Endometrial microvascular endothelial cells (primary cell): ENCODE measurements around the gene NCK2. TPM values are rescaled to one million over a fixed set of nuclear protein-coding genes. Genes with fewer than 3 reads are reported as not detected.

Experiments
- in situ Hi-C: cut with HindIII; loops from 2 replicates; pipeline ENCODE4 v1.10.0; 2017; ENCODE audit warnings: low sequenced_read_pairs, low pct_unique_long_range_greater_than_20kb; ENCODE audit errors: inconsistent ontology term
- total RNA-seq: library from RNA; depleted of rRNA; stranded (reverse); fragments of >200 nt; gene quantifications from one replicate; pipeline ENCODE4 v1.2.3, GENCODE V29; 2015; ENCODE audit errors: inconsistent ontology term

The NCK2 gene
- total RNA-seq, 1 donor from 2014 or later: 23.2 TPM

DNA sequence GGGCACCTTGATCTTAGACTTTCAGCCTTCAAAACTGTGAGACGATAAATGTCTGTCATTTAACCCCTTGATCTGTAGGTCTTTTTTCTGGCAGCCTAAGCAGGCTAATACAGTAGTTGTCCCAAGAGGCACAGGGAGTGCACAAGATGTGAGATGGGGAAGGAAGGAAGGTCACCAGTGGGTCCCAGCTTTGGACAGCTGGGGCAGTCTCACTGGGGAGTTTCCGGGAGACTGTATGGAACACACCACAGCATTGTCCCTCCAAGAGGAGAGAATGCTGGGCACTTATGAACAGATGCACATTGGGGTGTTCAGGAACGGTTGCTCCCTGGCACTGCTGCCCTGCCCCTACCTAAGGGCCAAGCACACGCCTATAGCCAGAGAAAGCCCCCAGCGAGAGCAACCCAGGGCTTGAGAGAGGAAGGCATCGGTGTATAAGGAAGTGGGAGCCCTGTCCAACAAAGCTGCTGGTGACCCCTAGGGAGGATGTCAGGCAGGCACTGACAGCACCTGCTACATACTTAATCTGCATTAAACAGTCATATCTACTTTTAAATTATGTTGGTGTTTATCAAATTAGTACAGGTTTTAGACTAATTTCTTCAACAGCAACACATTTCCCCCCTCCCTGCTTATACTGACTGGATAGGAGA is 11.6 kb upstream of the NCK2 start:
- in situ Hi-C loops: no loop called here

DNA sequence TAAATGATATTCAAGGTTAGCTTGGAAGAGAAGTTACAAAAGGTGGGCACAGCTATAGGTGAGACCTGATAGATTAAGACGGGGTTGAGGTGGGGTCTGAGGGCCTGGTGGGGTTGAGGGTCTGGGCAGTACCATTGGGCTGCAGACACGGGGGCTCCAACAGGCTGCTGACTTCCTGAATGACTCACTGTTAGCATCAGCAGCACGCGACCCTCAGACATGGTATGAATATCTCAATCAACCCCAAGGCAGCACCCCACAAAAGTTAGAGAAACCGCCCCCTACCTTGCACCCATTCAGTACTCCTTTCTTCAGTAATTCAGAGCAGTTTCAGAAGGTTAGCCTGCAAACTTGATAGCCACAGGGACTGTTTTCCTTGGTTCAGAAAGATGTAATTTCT is 10.8 kb upstream of the NCK2 start:
- in situ Hi-C loops: no loop called here

DNA sequence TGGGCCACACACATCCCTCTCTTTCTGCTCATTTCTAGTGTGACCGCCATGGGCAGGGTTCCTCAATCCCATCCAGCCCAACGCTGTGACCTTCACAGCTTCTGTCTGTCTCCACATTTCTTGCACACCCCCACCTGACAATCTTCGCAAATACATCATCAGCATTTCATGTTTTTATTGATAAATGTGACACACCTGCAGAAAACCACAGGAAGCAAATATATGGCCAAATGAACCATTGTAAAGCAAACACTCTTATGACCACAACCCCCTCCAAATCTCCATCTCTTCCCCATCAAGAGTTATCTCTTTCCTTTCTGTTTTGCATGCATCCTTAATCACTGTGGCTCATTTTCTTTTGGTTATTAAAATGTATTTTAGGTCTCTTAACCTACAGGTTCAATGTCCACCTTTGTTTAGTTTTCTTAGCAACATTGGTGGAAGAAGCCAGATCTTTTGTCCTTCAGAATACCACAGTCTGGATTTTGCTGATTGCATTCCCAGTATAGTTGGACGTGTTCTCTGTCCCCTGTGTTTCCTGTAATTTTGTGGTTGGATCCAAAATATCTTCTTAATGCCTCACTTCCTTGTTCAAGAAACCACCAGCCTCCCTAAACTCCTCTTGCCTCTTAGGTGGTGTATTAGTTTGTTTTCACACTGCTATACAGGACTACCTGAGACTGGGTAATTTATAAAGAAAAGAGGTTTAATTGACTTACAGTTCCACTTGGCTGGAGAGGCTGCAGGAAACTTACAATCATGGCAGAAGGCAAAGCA is 9.8 kb upstream of the NCK2 start:
- in situ Hi-C loops: no loop called here

DNA sequence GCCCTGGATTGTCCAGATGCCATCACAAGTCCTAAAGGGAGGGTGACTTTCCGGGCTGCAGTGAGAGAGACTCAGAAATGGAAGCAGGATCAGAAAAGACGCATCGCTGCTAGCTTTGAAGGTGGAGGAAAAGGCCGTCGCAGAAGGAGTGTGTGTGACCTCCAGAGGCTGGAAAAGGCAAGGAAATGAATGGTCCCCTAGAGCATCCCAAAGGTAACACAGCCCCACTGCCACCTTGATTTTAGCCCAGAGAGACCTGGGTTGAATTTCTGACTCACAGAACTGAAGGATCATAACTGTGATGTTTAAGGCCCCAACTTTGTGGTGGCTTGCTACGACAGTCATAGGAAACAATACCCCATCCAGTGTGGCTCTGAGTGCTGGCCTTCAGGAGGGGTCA is 8.6 kb upstream of the NCK2 start:
- in situ Hi-C loops: no loop called here

DNA sequence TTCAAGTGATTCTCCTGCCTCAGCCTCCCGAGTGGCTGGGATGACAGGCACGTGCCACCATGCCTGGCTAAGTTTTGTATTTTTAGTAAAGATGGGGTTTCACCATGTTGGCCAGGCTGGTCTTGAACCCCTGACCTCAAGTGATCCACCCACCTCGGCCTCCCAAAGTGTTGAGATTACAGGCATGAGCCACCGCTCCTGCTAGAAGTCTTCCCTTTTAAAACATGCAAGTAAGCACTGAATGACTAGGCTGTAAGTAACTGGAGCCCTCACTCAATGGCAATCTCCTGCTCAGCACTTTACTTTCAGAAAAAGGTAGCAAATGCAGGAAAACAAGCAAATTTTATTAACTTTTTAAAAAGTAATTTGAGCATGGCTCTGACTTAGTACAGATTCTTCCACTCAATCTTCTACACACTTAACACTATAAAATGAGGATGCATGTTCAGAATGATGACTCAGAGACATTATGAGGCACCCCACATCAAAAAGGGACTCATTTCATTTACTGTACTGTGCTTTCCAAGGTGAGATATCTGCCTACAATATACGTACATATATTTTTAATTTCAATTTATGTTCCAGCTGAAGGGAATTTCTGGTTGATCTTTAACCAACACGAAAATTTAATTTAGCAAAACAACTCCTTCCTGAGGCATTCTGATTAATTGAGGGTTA is 6.6 kb upstream of the NCK2 start:
- in situ Hi-C loops: no loop called here

DNA sequence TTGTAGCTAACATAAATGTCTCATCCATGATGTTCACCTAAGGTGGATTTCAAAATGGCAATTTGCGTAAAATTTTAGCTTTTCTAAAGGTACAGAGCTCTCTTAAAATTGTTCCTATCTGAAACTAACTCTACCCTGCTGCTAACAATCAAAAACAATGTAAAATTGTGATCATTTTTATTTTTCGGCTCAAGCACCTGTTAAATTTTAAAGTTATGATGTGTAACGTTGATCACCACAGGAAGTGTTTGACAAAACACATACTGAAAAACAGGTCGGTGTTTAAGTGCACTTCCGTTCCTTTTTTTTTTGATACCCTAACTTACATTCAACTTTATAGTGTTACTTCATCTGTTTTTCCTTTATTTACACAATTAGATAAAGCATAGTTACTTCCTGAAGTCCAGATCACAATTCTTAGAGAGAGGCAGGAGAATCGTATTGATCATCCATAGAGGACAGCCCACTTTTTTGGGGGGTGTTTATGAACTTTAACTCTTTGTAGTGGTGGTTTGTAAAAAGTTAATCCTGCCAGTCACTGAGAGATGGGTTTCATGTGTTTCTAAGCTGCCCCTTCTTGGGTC is 6.0 kb upstream of the NCK2 start:
- in situ Hi-C loops: no loop called here

DNA sequence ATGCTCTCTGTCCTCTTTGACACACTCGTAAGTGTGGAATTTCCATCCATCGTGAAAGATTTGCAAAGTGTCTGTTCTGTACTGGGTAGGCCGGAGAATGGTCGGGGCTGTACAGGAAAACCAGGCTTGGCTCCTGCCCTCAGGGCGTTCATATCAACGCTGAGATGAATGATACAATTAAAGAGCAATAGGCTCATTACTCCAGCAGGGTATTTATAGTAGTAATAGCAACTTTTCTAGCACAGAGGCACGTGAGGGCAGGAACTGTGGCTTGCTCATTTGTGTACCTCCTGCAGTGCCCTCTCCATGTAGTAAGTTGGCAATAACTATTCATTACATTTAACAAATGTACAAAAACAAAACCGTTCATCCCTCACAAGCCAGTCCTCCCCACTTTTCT is 5.3 kb upstream of the NCK2 start:
- in situ Hi-C loops: no loop called here

DNA sequence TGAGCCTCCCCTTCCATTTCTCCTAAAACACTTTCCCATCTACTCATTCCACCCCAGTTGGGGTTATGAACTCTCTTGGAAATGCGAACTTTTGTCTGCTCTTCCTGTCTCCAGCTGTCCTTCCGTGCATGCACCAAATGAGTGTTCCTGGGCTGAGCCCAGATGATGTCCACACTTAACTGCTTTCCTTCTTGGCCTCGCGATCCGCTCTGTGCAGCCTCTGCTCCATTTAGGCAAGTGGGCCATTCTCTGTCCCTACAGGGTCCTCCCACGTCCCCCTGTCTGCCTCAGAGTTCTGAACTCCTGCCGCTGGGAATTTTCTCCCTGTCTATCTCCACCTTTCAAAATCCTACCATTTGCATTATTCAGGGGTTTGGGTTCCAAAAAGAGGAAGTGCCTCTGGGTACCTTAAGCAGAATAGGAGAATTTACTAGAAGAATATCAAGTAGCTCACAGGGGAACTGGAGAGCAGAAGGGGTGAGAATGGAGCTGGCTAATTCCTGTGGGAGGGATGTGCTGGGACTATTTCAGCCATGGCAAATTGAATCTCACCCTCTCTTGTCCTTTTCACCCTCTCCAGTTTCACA is 4.7 kb upstream of the NCK2 start:
- in situ Hi-C loops: no loop called here

DNA sequence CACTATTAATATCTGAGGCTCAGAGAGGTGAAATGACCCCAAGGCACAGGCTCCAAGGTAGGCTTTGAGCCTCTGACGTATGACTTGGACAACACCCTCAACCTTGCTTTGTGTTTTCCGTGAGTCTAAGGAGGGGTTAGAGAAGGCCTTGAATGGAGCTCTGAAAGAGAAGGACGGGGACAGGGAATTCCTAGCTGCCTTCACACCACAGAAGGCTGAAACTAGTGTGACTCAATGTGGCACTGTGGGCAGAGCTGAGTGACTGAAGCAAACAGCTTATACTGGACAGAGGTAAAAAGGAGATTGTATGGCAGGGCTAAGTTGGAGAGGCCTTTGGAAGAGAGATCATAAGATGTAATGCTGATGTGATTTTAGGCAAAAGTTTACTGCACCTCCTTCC is 3.5 kb upstream of the NCK2 start:
- in situ Hi-C loops: no loop called here

DNA sequence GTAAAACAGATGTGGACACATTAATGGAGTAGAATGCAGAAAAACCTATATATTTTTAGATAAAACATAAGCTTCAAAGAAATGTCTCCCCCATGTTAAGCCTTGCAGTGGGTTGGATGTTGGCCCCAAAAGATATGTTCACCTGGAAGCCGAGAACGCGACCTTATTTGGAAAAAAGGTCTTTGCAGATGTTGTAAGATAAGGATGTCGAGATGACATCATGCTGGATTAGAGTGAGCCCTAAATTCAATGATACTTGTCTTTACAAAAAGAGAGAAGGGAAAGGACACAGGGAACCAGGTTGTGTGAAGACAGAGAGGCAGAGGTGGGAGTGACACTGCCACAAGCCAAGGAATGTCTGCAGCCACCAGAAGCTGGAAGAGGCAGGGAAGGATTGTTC is 3.1 kb upstream of the NCK2 start:
- in situ Hi-C loops: no loop called here

DNA sequence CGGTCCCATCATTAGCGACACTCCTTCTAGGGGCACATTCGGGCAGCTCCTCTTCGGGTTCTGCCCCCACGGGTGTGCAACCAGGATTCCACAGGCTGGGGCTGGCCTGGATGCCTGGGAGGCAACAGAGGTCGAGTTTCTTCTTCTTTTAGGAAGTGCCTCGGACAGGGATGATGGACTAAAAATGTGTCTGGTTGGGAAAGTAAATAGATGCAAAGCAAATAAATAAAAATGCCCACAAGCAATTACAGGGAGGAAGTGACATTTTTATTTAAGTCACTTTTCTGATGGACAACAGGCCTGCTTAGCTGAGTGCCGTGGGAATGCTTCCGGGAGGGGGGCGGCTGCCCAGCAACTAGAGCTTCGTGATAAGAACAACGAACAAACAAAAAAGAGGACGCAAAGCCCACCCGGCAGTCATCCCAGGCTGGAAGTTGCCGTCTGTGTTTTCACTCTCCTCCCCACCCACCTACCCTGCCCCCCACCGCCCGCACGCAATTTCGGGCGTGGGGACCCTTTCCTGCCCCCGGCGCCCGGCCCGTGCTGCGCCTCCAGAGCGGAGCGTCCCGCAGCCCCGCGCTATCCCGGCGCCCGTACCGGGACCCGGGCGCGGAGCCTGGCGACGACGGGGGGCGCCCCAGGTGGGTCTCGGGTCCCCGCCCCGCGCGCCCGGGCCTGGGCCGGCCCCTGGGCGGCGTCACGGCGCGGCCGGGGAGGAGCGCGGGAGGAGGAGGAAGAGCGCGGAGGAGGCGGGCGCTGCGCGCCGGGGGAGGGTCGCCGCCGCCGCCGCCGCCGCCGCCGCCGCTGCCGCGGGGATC is 412 bp upstream of the NCK2 start:
- in situ Hi-C loops: no loop called here

DNA sequence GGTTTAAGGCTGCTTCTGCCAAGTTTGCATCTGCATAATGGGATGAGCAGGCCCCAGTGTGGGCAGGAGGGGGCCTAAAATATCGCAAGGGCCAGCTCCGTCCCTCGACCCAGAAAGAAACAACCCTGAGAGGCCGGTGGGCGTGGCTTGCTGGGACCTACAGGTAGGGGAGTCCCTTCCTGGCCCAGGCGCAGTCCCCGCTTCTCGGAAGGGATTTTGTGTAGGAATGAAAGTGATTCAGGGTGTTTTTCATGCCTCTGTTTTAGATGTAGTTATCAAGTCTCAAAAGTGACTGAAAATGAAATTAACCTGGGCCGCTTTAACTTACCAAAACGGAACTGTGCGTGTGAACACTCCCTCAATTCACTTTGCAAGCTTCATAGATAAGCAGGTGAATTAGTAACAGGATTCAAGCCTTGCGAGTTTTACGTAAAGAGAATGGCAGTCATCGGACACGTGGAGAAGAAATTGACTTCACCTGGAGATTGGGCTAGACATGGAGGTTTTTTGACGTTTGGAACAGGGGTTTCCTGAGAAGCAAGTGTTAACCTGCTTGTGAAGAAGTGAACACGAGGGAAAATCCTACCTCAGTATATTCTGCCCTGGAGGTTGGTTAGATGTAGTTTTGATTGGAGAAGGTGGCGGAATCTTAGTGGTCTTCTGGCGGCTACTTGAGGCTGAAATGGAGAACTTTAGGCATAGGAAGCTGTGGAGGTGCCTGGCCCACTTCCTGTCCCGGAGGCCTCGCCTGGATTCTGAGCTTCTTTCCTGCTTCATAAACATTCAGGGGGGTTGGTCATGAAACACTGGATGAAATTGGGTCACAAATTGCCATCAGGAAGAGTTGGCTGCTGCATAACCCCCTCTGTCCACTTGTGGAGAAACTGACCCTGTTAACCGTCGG is 1.7 kb downstream of the NCK2 start:
- in situ Hi-C loops: no loop called here

DNA sequence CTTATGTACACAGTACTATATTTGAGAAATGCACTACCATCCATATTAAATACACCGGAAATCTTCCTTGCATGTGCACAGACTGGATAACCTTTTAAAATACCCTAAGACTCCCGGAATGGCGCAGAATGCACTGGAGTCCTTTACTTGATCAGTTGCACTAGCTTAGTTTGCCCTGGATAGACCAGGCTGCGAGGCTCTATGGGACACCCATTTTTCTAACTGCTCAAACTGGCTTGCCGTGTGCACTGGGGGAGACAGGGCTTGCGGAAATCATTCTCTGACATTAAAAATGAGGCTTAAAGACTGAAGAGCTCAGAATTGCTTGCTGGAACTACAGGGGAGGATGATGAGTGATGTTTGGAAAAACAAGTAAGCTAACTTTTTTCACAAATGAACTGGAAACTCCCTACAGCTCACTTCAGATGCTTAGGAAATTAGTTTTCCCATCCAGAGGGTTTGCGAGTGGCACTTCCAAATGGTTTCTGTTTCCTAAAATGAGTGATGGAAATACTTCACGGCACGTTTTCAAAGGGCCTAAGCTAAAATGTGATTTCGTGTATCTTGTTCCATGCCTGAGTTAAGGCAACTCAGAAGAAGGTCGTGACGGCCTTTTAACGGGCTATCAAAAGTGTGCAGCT is 2.7 kb downstream of the NCK2 start:
- in situ Hi-C loops: no loop called here

DNA sequence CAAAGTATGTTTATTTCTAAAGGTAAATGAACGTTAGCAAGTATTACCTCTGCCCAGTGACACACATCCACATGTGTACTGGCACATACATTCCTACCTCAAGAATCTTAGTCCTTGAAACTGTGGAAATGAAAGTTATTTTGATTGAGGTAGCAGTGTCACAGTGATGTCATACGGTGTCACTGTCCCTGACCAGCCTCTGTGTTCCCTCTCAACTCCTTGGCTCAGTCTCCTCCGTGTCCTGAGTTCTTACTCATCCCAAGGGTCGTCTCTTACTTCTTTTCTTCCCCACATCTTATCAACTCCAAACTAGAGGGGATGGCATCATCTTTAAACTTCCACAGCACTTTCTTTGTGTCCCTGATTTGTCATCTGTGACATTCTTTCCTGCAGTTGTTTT is 3.3 kb downstream of the NCK2 start:
- in situ Hi-C loops: no loop called here

DNA sequence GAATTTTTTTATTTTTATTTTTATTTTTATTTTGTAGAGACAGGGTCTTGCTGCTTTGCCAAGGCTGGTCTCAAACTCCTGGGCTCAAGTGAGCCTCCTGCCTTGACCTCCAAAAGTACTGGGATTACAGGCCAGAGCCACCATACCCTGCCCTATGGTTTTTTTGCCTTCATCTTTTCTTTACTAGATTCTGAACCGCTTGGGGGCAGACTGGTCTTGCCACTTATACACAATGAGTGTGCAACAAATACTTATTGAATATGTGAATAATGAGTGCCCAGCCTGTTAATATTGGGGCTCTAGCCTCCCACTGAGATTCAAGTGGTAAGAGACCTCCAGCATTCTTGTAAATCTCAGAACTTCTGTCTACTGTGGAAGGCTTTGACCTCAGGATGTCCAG is 3.9 kb downstream of the NCK2 start:
- in situ Hi-C loops: no loop called here

DNA sequence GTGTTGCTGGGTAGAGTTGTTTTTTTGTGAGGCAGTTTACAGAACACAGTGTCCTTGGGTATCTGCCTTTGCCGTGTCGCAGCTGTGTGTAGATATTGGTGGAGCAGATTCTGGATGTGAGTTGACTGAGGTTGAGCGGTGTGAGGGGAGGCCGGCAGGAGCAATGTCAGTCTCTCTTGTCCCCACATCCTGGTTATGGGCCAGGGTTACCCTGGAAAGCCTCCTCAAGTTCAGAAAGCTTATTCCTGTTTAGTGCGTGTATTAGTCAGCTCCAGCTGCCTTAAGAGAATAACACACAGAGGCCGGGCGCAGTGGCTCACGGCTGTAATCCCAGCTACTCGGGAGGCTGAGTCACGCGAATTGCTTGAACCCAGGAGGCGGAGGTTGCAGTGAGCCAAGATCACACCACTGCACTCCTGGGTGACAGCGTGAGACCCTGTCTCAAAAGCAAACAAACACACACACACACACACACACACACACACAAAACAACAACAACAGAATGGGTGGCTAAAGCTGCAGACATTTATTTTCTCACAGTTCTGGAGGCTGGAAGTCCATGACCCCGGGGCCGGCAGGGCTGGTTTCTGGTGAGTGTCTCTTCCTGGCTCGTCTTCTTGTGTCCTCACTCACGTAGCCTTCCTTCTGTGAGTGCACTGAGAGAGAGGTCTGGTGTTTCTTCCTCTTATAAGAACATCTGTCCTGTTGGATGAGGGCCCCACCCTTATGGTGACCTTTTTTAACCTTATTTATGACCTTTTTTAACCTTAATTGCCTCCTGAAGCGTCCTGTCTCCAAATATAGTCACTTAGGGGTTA is 5.1 kb downstream of the NCK2 start:
- in situ Hi-C loops: no loop called here

DNA sequence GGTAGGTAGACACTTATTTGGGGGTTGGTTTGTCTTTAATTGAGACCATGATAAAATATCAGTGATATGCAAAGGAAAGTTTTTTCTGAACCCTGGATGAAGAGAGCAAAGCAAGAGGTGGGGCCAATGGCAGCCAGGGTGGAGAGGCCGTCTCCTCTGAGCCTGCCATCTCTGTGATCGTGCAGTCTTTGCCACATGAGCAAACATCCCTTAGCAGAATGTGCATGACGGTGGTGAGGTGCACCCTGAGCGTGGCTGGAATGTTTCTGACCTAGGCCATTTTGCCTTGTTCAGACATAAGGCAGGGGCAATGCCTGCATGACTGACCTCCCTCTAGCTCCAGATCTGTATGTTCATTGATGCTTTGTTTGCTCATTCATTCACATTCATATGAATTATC is 6.0 kb downstream of the NCK2 start:
- in situ Hi-C loops: no loop called here
